ENCODE data around the gene EHD3.

EHD3 gene

DNA sequence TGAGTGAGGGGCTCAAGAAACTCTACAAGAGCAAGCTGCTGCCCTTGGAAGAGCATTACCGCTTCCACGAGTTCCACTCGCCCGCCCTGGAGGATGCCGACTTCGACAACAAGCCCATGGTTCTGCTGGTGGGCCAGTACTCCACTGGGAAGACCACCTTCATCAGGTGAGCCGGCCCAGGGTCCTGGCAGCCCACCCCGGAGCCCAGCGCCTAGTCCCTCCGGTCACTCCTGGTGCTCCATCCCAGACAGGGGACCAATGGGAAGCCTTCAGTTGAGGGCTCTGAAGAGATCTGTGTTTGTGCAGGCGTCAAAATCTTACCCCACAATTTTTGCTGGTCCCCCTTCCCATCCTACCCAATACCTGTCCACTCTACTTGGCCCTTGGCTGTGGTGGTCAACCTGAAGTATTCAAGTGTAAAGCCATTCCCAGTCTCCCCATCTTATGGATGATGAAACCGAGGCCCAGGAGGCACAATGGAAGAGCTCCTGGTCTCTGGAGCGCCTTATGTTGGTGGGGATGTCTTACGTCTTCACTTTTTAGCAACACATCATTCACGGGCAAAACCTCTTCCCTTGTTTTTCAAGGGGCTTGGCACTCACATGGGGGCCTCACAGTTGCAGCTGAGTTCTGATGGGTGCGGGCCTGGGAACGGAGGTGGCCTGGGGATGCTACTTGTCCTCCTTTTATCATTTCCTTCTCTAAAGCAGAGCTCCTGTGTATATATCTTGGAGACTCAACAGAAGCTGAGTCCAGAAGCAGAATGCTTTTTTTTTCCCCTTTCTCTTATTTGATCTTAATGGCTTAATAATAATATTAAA is 941 bp downstream of the EHD3 start:
- H3K4me3 ChIP-seq (ENCODE audit: low read depth, low read length) = peak overlapping the region; percentile 73
- no peak for TF ChIP-seq CTCF (IDR thresholded peaks at IDR 0.05; ENCODE audit: low read depth, low read length)

GRCh38 chr2:31235504-31235902 is 1.6 kb downstream of the EHD3 start:
- no peak overlapping the region for H3K4me3 ChIP-seq (ENCODE audit: low read depth, low read length)
- TF ChIP-seq CTCF (IDR thresholded peaks at IDR 0.05; ENCODE audit: low read depth, low read length) = no peak

DNA sequence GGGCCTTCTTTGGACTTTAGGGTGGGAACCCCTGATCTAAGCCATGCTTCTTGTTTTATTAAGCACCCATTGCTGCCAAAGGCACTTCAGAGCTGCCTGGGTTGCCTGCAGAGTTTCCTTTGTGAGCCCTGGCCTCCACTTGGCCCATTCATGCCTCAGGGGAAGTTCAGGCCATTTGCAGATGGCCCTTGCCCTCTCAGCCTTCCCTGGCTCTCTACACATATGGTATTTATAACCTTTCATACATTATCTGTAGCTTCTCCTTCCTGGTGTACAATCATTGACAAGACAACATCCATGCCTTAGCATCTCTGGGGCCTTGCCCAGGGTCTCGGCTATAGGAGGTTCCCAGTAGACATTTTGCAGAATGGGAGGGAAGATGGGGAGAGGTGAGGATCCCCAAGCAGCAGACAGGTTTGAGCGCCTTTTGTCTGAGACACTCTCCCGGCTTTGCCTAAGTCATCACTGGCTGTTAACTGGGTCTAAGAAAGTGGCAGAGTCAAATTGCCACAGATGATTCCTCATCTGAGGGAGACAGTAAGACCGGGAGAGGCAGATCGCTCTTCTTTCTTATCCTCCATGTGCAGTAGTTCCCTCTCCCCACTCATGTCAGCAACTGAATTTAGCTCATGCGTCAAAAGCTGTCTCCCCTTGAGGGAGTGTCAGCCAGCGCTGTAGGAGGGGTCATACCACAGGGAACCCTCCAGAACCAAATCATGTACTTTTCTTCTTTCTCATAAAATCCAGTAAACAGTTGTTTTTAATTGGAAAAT is 2.7 kb downstream of the EHD3 start:
- no peak overlapping the region for H3K4me3 ChIP-seq (ENCODE audit: low read depth, low read length)
- no peak for TF ChIP-seq CTCF (IDR thresholded peaks at IDR 0.05; ENCODE audit: low read depth, low read length)

GRCh38 chr2:31237348-31238017 is 3.5 kb downstream of the EHD3 start:
- H3K4me3 ChIP-seq (ENCODE audit: low read depth, low read length) = no peak overlapping the region

GRCh38 chr2:31238126-31238905 is 4.4 kb downstream of the EHD3 start:
- H3K4me3 ChIP-seq (ENCODE audit: low read depth, low read length) = no peak overlapping the region
- no peak for TF ChIP-seq CTCF (IDR thresholded peaks at IDR 0.05; ENCODE audit: low read depth, low read length)

More at GRCh38 chr2:31237348-31238017, 3.5 kb downstream of the EHD3 start:
- no peak for TF ChIP-seq CTCF (IDR thresholded peaks at IDR 0.05; ENCODE audit: low read depth, low read length)

- TF ChIP-seq CTCF (IDR thresholded peaks at IDR 0.05; ENCODE audit: low read depth, low read length) = no peak
- H3K4me3 ChIP-seq (ENCODE audit: low read depth, low read length) = no peak overlapping the region
Measured at GRCh38 chr2:31238906-31239592, 5.1 kb downstream of the EHD3 start.

Measured in WI38 (cell line).